Stimulated activated CD8-positive, alpha-beta memory T cell treated with anti-CD3 and anti-CD28 coated beads, Interleukin-2, amount 100 ng/mL, for 1 hour (primary cell): Measurements from ENCODE around the gene ABCA4.

Experiments
- DNase-seq, 2 donors: peaks; one replicate each; pipeline ENCODE4 v3.0.0-alpha.2; 2020; ENCODE audit warnings: low read depth in 2 of 2

The ABCA4 gene

GRCh38 chr1:94027721-94028515 is 93.0 kb downstream of the ABCA4 start:
- DNase-seq, result no peak

DNA sequence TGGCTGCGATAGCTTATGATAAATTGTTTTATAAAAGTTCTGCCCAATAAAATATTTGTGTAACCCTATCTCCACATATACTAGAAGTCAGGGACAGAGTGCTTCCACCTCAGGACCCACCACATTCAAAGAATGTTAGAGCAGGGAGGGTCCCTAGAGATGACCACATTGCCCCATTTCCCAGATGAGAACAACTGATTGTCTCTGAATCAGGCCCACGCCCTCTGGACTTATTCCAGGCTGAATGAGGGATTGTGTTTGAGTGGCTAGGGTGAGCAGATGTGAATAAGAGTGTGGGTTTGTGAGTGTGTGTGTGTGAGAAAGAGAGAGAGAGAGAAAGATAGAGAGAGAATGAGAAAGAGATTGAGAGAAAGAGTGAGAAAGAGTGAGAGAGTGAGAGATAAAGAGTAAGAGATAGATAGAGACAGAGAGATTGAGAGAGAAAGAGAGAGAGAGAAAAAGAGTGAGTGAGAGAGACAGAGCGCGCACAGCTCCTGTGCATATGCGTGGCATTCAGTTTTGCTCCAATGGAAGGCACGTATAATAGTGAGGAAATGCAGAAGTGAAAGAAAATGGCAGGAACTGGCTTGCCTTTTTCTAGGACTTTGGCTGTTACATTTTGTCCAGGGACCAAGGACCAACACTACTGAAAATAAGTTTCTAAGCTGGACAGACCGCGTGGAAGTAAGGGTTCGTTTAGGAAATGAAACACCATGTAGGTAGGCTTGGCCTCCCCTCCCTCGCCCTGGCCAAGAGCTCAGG is 94.1 kb downstream of the ABCA4 start:
- DNase-seq, result no peak

DNA sequence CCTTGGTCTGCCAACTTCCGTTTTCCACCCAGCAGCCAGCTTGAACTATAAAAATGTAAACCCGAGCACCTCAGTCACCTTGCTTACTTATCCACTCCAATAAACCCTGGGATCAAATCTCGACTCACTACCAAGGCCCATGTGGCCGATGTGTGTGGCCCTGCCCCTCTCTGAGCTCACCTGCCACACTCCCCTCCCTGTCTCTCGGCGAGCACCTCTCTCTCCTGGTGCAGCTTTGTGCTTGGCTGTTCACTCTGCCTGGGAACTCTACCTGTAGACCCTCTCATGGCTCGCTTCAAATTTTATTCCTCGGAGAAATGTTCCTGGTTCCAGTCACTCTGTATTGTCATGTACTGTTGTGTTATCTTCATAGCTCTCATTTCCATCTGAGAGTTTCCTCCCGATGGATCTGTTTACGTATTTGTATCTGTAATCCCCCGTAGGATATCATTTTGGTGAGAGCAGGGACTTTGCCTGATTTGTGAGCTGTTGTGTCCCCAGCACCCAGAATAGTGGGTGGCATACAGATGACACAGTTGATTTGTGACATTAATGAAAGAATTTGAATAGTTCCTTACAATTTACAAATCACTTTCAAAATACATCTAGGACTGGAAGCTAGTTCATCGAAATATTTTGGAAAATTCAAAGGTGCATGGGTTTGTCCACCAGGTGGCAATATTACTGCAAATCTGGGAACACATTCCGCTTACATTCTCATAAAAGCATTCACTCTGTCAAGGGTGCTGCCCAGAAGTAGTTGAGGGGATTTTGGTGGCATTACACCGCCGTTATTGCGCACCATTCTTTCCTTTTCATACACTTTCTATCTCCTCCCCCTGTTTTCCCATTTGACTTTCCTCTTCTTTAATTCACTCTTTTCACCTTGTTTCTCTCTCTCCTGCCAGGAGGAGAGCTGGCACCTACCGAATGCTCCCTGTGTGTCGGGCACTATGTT is 95.3 kb downstream of the ABCA4 start:
- no peak for DNase-seq

- no peak for DNase-seq
Observed at GRCh38 chr1:94024104-94024792, 96.7 kb downstream of the ABCA4 start.

DNA sequence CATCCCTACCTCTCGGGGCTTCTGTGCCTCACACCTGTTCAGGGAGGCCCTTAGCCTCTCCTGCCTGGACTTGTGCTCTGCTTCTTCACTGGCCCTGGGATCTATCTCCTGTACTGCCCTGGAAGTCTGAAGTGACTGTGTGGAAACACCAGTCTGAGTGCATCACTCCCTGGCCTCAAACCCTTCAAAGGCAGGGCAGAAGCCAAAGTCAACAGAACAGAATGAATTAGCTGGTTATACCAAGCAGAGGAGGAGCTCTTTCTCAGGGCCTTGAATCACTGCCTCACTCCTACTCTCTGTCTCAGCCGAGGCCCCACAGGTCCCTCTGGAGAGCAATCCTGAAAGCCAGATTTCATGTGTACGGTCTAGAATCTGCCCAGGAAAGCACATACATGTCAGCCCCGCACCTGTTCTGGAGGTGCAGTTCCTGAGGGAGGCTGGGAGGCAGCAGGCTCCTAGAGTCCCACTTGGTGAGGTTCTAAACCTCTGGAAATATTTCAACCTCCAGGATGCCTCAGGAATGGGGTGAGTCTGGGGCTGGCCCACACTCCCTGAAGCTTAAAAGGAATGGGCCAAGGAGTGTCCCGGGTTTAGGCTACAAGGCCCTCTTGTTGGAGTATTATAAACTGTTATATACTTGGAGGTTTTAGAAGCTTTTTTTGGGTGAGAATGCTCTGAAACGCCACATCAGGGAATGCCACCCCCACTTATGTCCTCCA is 98.3 kb downstream of the ABCA4 start:
- no peak for DNase-seq

DNA sequence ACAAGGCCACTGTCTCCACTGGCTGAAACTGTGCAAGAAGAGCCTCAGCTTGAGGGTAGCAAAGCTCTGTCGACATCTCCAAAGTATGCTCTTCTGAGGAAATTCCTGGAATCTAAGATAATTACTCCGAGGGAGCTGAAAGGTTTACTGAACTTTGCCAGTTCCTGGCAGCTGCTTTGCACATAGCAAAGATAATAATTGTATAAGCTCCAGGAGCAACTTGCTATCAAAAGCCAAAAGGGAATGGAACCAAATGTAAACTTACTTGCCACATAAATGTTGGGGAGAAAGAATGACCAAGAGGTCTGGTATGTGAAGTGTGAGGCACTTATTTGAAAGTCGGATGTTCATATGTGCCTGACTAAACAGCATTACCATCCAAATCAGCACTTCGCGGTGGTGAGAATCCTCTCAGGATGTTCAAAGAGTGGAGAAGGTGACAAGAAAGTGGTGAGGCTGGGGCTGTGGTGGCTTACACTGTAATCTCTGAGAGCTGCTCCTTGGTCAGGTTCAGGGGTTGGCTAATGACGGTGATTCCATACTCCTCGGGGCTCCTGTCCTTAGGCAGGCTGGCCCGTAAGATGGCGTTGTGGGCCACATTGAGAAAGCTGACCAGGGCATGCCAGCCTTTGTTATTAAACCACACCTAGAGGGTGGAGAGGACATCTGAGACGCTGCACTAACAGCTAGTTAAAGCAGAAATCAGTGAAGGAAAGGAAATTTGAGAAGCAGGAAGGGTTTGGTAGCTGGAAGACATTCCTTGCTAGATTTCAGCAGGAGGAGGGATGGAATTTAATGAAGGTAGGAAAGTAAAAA is 100.0 kb downstream of the ABCA4 start:
- DNase-seq, result peak in 1 of 2 donors; percentile 9

- no peak for DNase-seq
Observed at GRCh38 chr1:94019327-94019726, 101.6 kb downstream of the ABCA4 start.

DNA sequence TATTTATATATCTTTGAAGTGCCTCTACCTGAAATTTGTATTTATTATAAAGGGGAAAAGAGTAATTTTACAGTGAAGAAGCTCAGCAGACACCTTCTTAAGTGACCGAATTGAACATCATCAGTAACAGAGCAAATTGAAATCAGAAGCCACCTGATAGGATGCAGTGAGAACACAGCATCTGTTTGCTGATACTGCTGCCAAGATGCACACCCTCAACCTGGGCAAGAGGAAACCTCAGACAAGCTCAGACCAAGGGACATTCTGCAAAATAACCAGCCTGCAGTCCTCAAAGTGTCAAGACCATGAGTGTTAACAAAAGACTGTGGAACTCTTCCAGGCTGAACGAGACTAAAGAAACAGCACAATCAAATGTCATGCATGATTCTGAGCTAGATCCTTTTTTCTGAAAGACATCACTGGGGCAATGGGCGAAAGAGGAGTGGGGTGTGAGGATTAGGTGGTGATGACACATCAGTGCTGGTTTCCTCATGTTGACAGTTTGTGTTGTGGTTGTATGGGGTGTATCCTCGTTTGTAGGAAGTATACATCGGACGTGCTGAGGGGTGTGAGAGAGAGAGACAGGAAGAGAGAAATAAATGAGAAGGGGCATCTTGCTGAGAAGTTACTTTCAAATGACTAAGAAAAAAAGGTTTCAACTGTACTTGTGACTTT is 103.7 kb downstream of the ABCA4 start:
- no peak for DNase-seq

- no peak for DNase-seq
Observed at GRCh38 chr1:94015489-94015817, 105.5 kb downstream of the ABCA4 start.

DNA sequence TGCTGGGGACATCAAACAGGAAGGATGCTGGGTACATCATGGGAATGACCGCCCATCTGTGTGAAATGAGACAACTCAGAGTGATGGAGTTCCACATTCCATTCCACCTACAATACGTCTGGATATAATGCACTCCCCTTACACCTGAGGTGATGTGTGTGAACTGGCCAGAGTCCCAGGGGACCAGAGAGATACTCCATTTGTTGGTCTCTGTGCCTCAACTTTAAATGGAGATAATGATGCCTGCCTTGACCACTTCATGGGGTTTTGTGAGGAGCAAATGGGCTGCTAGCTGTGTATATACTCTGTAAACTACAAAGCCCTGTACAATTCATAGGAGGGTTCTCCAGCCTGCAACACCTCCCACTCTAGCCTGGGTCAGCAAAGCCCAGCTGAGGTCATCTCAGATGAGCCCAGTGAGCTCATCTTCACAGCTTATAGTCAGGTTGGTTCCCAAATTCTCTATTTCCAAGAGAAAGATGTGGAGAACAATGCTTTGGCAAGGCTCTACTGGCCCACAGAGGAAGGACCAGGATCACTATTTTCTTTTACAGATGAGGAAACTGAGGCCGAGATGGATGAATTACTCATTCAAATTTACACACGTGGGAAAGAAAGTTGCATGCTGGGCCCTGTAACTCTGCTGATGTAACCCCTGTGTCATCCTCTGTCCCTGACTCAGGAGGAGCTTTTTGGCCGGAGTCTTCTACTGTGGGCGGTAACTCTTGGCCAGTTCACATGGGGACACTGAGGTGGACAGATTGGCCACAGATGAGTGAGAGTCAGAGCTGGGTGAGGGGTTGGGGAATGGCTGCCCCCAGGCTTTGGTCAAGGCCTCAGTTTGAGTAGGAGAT is 106.1 kb downstream of the ABCA4 start:
- DNase-seq, result no peak

GRCh38 chr1:94014087-94014486 is 106.9 kb downstream of the ABCA4 start:
- DNase-seq, result no peak

DNA sequence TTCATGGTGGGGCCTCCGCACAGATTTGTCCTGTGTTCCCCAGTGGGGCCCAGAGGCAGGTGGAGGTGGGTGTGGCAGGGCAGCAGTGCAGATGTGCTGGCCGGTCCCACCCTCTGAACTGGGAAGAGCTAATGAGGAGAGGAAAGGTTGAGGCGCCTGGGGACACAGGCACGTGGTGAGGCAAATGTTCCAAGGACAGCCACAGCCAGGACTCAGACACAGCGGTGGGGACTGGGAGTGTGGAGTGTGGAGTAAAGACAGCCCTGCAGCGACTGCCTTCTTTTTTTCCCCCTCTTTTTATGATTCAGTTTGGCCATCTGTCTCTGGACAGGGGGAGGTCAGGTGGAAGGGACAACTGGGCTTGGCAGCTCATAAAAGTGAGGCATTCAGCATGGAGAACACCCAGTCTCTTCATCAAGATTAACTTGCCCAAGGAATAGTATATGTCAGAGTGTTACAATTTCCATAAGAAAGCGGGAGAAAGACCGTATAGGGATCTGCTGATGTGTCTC is 107.5 kb downstream of the ABCA4 start:
- DNase-seq, result no peak

DNA sequence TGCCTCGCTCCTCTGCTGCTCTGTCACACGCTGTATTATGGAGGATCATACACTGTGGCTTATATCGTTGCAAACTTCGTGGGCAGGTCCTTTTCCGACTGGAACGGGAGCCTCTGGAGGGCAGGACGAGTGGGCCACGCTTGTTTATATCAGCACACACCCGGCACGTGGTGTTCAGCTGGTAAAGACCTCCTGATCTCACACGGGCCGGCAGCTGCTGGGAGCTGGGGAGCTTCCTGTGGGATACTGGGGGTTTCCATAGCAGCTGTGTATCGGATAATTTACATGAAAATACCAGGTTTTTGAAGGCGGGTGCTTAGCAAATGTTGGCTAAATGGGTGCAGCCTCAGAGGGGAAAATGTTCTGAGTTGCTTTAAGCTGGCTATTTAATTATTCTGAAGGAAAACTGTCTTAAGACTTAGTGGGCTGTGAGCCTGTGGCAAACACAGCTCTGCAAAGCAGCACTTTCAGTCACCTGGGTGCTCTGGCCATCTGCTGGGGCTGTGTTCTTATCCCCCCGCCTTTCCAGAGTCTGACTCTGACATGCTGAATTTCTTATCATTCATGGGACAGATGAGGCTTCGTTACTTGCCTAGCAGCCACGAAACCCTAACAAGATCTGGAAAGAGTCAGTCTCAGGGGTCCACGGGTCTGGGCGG is 108.1 kb downstream of the ABCA4 start:
- DNase-seq, result no peak

DNA sequence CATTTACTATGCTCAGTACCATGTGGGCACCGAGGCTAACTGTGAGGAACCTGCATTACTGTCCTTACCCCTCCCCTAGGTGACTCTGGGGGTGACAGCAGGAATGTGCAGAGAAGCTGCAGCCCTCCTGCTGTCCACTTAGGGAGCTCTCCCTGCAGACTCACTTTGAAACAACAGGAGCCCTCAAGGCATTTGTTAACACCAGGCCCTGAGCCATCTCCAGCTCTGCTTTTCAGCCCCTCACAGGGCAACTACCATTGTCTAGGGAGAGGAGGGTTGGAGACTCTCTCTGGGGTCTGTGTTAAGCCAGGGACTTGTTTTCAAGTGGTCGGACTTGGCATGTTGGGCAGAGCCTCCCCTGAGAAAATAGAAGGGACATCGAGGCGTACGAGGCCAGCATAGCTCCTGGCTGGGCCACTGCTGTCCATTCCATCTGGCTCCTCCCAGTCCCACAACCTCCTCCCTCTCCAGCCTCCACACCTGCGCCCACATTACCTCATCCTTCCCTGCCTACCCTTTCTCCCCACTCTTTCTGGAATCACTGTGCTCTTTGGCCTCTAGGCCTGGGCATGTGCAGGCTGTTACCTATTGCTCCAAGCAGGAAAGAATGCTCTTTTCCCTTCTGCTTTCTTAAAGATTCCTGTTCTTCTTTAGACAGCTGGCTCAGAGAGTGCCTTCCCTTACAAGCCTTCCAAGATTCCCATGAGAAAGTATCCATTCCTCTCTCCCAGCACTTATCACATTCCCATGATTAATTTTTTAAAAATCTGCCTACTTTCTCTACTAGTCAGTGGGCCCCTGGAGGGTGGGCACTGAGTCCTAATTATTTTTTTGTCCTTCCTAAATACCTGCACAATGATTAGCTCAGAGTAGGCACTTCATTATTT is 109.0 kb downstream of the ABCA4 start:
- no peak for DNase-seq

- no peak for DNase-seq
Observed at GRCh38 chr1:94011129-94011528, 109.8 kb downstream of the ABCA4 start.

- DNase-seq, result no peak
Observed at GRCh38 chr1:94009304-94009703, 111.6 kb downstream of the ABCA4 start.

- DNase-seq, result no peak
Observed at GRCh38 chr1:94006604-94007003, 114.3 kb downstream of the ABCA4 start.
